H9 (cell line): ENCODE measurements around the gene TTYH2. TPM values are rescaled to one million over a fixed set of nuclear protein-coding genes. Genes with fewer than 3 reads are reported as not detected.

Experiments used
- DNase-seq: peaks from one replicate; pipeline ENCODE4 v3.0.0-alpha.2; 2017
- H2AFZ ChIP-seq: one replicate; pipeline ENCODE4 v1.6.1; 2013; ENCODE audit warnings: mild to moderate bottlenecking, low read length, control low read depth, moderate library complexity
- H2AK5ac ChIP-seq: 2 replicates; pipeline ENCODE4 v1.6.1; 2013; ENCODE audit warnings: low read length, control low read depth, mixed read lengths; ENCODE audit not compliant: insufficient read length
- H2BK120ac ChIP-seq: one replicate; pipeline ENCODE4 v1.6.1; 2013; ENCODE audit warnings: low read depth, mild to moderate bottlenecking, low read length, control low read depth, inconsistent platforms; ENCODE audit not compliant: poor library complexity, severe bottlenecking
- H2BK12ac ChIP-seq: 2 replicates; pipeline ENCODE4 v1.6.1; 2013; ENCODE audit warnings: low read length, control low read depth, mixed read lengths, low read depth; ENCODE audit not compliant: insufficient read length
- H2BK15ac ChIP-seq: 2 replicates; pipeline ENCODE4 v1.6.1; 2013; ENCODE audit warnings: low read depth, low read length, control low read depth
- H2BK20ac ChIP-seq: one replicate; pipeline ENCODE4 v1.6.1; 2013; ENCODE audit warnings: low read depth, mild to moderate bottlenecking, low read length, control low read depth, inconsistent platforms; ENCODE audit not compliant: poor library complexity, severe bottlenecking
- H2BK5ac ChIP-seq: 2 replicates; pipeline ENCODE4 v1.6.1; 2013; ENCODE audit warnings: low read length, control low read depth, mixed read lengths; ENCODE audit not compliant: insufficient read length
- H3K14ac ChIP-seq: 2 replicates; pipeline ENCODE4 v1.6.1; 2013; ENCODE audit warnings: low read length, control low read depth; ENCODE audit not compliant: insufficient read depth
- H3K18ac ChIP-seq: 2 replicates; pipeline ENCODE4 v1.6.1; 2013; ENCODE audit warnings: low read depth, mild to moderate bottlenecking, mixed read lengths, low read length, control low read depth; ENCODE audit not compliant: insufficient read length
- H3K23ac ChIP-seq: 2 replicates; pipeline ENCODE4 v1.6.1; 2013; ENCODE audit warnings: low read length, control low read depth, mixed read lengths, low read depth; ENCODE audit not compliant: insufficient read length
- H3K23me2 ChIP-seq: 2 replicates; pipeline ENCODE4 v1.6.1; 2013; ENCODE audit warnings: low read depth, mild to moderate bottlenecking, mixed read lengths, low read length, control low read depth; ENCODE audit not compliant: insufficient read length, poor library complexity, severe bottlenecking
- H3K27ac ChIP-seq: 2 replicates; pipeline ENCODE4 v1.5.1; 2013; ENCODE audit warnings: low read length, control low read depth, mixed read lengths, low read depth; ENCODE audit not compliant: insufficient read length
- H3K27me3 ChIP-seq: 2 replicates; pipeline ENCODE4 v1.6.1; 2013; ENCODE audit warnings: low read length, control low read depth, inconsistent platforms; ENCODE audit not compliant: insufficient read depth
- H3K4ac ChIP-seq: 2 replicates; pipeline ENCODE4 v1.6.1; 2013; ENCODE audit warnings: low read depth, mild to moderate bottlenecking, control low read depth, inconsistent platforms, low read length, moderate library complexity
- H3K4me1 ChIP-seq: 2 replicates; pipeline ENCODE4 v1.6.1; 2013; ENCODE audit warnings: low read length, control low read depth, inconsistent platforms; ENCODE audit not compliant: insufficient read depth
- H3K4me2 ChIP-seq: 2 replicates; pipeline ENCODE4 v1.6.1; 2013; ENCODE audit warnings: low read length, control low read depth, mixed read lengths; ENCODE audit not compliant: insufficient read length, insufficient read depth
- H3K56ac ChIP-seq: 2 replicates; pipeline ENCODE4 v1.6.1; 2013; ENCODE audit warnings: low read depth, mild to moderate bottlenecking, mixed read lengths, low read length, control low read depth; ENCODE audit not compliant: insufficient read length
- H3K79me1 ChIP-seq: 2 replicates; pipeline ENCODE4 v1.6.1; 2013; ENCODE audit warnings: low read depth, mild to moderate bottlenecking, moderate library complexity, low read length, control low read depth, inconsistent platforms; ENCODE audit not compliant: insufficient read depth, poor library complexity, severe bottlenecking
- H3K79me2 ChIP-seq: 2 replicates; pipeline ENCODE4 v1.6.1; 2013; ENCODE audit warnings: low read length, control low read depth, inconsistent platforms; ENCODE audit not compliant: insufficient read depth
- H3K9ac ChIP-seq: 2 replicates; pipeline ENCODE4 v1.6.1; 2013; ENCODE audit warnings: low read length, control low read depth, mixed read lengths; ENCODE audit not compliant: insufficient read length; ENCODE audit errors: extremely low read depth
- H3K9me3 ChIP-seq: one replicate; pipeline ENCODE4 v1.6.1; 2013; ENCODE audit warnings: low read depth, low read length, inconsistent platforms; ENCODE audit not compliant: control insufficient read depth
- H3T11ph ChIP-seq: one replicate; pipeline ENCODE4 v1.6.1; 2013; ENCODE audit warnings: mild to moderate bottlenecking, low read length, control low read depth, inconsistent platforms
- H4K20me1 ChIP-seq: one replicate; pipeline ENCODE4 v1.6.1; 2013; ENCODE audit not compliant: control insufficient read depth, insufficient read length, insufficient read depth
- H4K5ac ChIP-seq: 2 replicates; pipeline ENCODE4 v1.6.1; 2013; ENCODE audit warnings: low read depth, mild to moderate bottlenecking, mixed read lengths, low read length, control low read depth; ENCODE audit not compliant: insufficient read length
- H4K8ac ChIP-seq: replicated peaks from 2 replicates; pipeline ENCODE4 v1.6.1; 2013; ENCODE audit warnings: low read length, control low read depth, mixed read lengths, low read depth; ENCODE audit not compliant: insufficient read length
- H4K91ac ChIP-seq: 2 replicates; pipeline ENCODE4 v1.6.1; 2013; ENCODE audit warnings: low read depth, mild to moderate bottlenecking, moderate library complexity, mixed read lengths, low read length, control low read depth; ENCODE audit not compliant: insufficient read length
- H3K27ac Mint-ChIP-seq, 3 experiments: 2 replicates in 2 of 3; 3 replicates in 1 of 3; pipeline ENCODE4 v1.8.0; 2020 to 2021; ENCODE audit warnings: mixed read lengths in 3 of 3, mild to moderate bottlenecking in 1 of 3, moderate library complexity in 1 of 3
- H3K27me3 Mint-ChIP-seq: 2 replicates; pipeline ENCODE4 v1.8.0; 2021; ENCODE audit warnings: low read depth, mild to moderate bottlenecking, moderate library complexity, mixed read lengths
- H3K36me3 Mint-ChIP-seq, 3 experiments: 2 replicates in 2 of 3; 3 replicates in 1 of 3; pipeline ENCODE4 v1.8.0; 2020 to 2021; ENCODE audit warnings: low read depth in 3 of 3, mixed read lengths in 3 of 3; ENCODE audit not compliant: insufficient read depth in 1 of 3
- H3K4me1 Mint-ChIP-seq, 2 experiments: 2 replicates each; pipeline ENCODE4 v1.8.0; 2020; ENCODE audit warnings: mixed read lengths in 2 of 2
- H3K4me3 Mint-ChIP-seq, 2 experiments: 2 replicates in 1 of 2; 3 replicates in 1 of 2; pipeline ENCODE4 v1.8.0; 2020 to 2021; ENCODE audit warnings: mild to moderate bottlenecking in 2 of 2, mixed read lengths in 2 of 2, moderate library complexity in 1 of 2
- H3K9me3 Mint-ChIP-seq, 2 experiments: 2 replicates in 1 of 2; 3 replicates in 1 of 2; pipeline ENCODE4 v1.8.0; 2020; ENCODE audit warnings: mild to moderate bottlenecking in 2 of 2, mixed read lengths in 2 of 2, moderate library complexity in 1 of 2
- CTCF ChIP-seq: fragments of 200-600 bp; sonication (generic); conservative IDR thresholded peaks from 3 replicates; pipeline ENCODE4 v1.8.0; 2021; ENCODE audit warnings: antibody characterized with exemption, mild to moderate bottlenecking
- WGBS: extraction: QIAGEN DNeasy Blood & Tissue Kit; methylation state at CpG from one replicate; pipeline ENCODE4 v1.1.7; 2013; ENCODE audit warnings: missing lambda C conversion rate, low lambda C conversion rate, mixed read lengths; ENCODE audit not compliant: insufficient read length; ENCODE audit errors: extremely low coverage; 5-methylcytosine and 5-hydroxymethylcytosine counted together
- total RNA-seq: library from RNA; stranded (reverse); gene quantifications from 2 replicates; pipeline ENCODE4 v1.2.1, GENCODE V29; 2021

The TTYH2 gene
- total RNA-seq, 1 experiment from 2014 or later: 1.6 TPM

DNA sequence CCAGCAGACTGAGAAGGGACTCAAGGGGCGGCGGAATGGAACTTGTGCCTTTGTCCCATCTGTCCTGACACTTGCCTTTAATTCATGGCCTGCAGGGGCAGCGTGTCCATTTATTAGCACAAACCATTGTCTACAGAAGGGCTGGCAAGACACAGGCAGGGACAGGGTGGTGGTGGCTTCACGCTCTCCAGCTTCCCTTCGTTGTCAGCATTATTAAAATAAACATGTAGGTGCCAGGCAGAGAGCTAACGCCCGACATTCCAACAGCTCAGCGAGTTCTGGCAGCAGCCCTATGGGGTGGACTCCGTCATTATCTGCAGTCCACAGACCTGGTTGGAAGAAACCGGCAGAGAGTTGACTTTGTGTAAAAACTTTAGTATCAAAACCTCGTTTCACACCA lies 77.0 kb downstream of the TTYH2 start:
- no peak overlapping the region for H2BK120ac ChIP-seq
- no peak overlapping the region for H2BK20ac ChIP-seq
- Mint-ChIP-seq H3K36me3 (no peaks in the 10 kb centered on the region; a peak in 1 of 7 replicates), H3K4me1 (no peaks in the 10 kb centered on the region), H3K9me3 (peaks cover 2 to 4% of the 10 kb centered on the region in 2 experiments; a peak in 2 of 5 replicates), H3K27me3 (peaks cover 10% of the 10 kb centered on the region), H3K27ac (no peak overlapping the region), H3K4me3 (no peak overlapping the region)
- H3K18ac ChIP-seq: no peak overlapping the region
- H3K27me3 ChIP-seq: no peaks in the 10 kb centered on the region
- no peak overlapping the region for H2BK15ac ChIP-seq
- H3T11ph ChIP-seq: no peak overlapping the region
- H4K20me1 ChIP-seq: no peaks in the 10 kb centered on the region
- WGBS: no CpG with 5 or more reads among the region's 11 CpGs
- no peaks in the 10 kb centered on the region for H3K79me1 ChIP-seq
- no peak overlapping the region for H3K23ac ChIP-seq
- no peak overlapping the region for H2BK12ac ChIP-seq
- no peaks in the 10 kb centered on the region for H3K23me2 ChIP-seq
- H3K9ac ChIP-seq: no peak overlapping the region
- H4K8ac ChIP-seq: no peak overlapping the region
- no peak overlapping the region for H4K5ac ChIP-seq
- H2AFZ ChIP-seq: no peak overlapping the region
- no peak overlapping the region for H4K91ac ChIP-seq
- H3K56ac ChIP-seq: no peak overlapping the region
- no peaks in the 10 kb centered on the region for H3K4me1 ChIP-seq
- no peak overlapping the region for H3K14ac ChIP-seq
- no peak for DNase-seq
- H3K4me2 ChIP-seq: no peak overlapping the region
- 0 out of 3 replicates have a peak, but pooled peaks have one; percentile 21 for TF ChIP-seq CTCF
- no peak overlapping the region for H2AK5ac ChIP-seq
- H2BK5ac ChIP-seq: no peak overlapping the region
- no peaks in the 10 kb centered on the region for H3K79me2 ChIP-seq
- H3K9me3 ChIP-seq: no peaks in the 10 kb centered on the region
- no peak overlapping the region for H3K27ac ChIP-seq
- H3K4ac ChIP-seq: no peak overlapping the region
